Astrocyte (in vitro differentiated cells and primary cell): ENCODE data around the gene TUFT1.

Experiments used
- CTCF ChIP-seq: IDR thresholded peaks from 2 replicates; pipeline ENCODE4 v1.5.1; 2011; ENCODE audit warnings: low read depth, mild to moderate bottlenecking, inconsistent platforms, low read length, moderate library complexity; ENCODE audit not compliant: insufficient read depth
- EZH2 ChIP-seq: IDR thresholded peaks from 2 replicates; pipeline ENCODE4 v1.6.1; 2012; ENCODE audit warnings: mild to moderate bottlenecking, low read length, inconsistent platforms; ENCODE audit not compliant: insufficient read depth

- TF ChIP-seq CTCF, result no peak
- no peak for TF ChIP-seq EZH2
Measured at GRCh38 chr1:151629278-151629677, 89.2 kb downstream of the TUFT1 start.
